NAMALWA (cell line): ENCODE measurements around the gene CSNK1E.

Source experiments
- DNase-seq: peaks from one replicate; pipeline ENCODE4 v3.0.0-alpha.2; 2015; ENCODE audit warnings: low spot score

Gene CSNK1E

DNA sequence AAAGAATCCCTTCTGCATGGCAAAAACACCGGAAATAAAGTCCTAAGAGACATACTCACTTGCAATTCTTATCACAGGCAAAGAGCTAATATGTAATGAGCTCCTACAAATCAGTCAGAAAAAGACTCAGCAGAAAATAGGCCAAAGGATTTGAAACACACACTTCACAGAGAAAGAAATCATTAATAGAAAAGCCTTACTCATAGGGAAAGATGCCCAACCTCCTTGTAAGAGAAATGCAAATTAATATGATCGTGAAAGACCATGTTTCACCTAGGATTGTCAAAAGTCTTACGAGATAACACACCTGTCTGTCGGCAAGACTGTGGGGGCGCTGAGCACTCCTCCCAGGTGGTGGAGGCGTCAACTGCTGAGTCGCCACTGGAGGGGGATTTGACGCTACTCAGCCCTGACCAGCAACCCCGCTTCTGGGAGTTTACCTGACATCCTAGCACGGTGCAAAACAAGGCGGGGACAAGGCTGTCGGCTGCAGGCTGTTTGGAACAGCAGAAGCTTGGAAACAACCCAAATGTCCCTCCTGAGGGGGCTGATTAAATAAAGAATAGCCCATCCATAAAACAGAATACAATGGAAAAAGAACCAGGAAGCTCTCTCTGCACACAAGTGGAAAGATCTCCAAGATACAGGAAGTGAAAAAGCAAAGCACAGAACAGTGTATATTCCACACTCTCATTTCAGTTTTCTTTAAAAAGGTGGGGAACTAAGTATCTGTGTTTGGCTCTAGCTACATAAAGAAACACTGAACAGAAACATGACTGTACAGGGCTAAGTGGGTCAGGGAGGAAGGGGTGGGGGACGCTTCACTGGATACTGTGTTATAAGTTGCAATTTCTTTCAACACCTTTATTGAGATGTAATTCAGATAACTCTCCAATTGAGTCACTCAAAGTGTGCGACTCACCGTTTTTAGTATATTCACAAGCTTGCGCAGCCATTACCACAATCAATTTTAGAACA lies 11.5 kb downstream of the CSNK1E start:
- DNase-seq, result peak; percentile 42

- no peak for DNase-seq
These were observed 12.7 kb downstream of the CSNK1E start for GRCh38 chr22:38304526-38304925.

DNA sequence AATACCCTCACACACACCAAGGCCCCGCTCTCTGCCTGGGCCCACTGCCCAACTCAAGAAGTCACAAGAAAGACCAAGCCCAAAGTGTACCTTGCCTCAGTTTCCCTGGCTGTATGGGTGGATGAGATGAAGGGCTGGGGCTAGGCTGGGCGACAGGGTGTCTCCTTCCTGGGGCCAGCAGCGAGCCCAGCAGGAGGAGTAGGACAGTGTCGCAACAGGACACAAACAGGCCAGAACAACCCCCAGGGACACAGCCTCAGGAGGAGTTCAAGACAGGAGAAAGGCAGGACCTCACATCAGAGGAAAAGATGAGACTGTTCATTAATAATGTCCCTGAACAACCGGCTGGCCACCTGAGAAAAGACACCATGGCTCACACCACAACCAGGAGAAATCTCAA lies 13.3 kb downstream of the CSNK1E start:
- DNase-seq, result no peak

DNA sequence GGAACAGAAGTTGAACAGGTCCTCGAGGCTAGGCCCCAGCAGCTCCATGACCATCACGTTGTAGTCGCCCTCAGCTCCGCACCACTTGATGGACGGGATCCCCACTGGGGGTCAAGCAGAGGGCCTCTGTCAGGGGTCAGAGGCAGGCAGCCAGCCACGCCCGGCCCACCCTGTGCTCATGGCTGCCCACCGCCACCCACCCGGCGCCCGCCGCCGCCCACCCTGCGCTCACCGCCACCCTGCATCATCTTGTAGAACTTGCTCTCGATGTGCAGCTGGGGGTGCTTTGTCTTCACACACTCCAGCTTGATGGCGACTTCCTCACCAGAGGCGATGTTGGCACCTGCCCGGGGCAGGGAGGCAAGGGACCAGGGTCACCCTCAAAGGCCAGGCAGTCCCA lies 14.3 kb downstream of the CSNK1E start:
- DNase-seq, result no peak

GRCh38 chr22:38300946-38301345 lies 16.3 kb downstream of the CSNK1E start:
- DNase-seq, result no peak

GRCh38 chr22:38300197-38300945 lies 16.9 kb downstream of the CSNK1E start:
- DNase-seq, result no peak

DNA sequence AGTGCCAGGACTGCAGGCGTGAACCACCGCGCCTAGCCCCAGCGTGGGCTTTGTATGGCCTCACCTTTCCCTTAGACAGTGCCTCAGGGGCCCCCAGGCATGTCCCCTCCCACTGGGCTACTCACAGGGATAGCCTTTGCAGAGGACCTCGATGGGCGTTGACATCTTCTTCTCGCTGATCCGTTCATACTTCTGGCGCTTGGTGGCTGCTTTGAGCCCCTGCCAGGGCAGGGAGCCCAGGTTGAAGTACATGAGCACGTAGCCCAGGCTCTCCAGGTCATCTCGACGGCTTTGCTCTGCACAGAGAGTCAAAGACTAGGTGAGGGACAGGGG lies 17.5 kb downstream of the CSNK1E start:
- no peak for DNase-seq

- DNase-seq, result peak; percentile 30
These were observed 18.8 kb downstream of the CSNK1E start for GRCh38 chr22:38298312-38299005.

- DNase-seq, result no peak
These were observed 20.9 kb downstream of the CSNK1E start for GRCh38 chr22:38296372-38296771.

- DNase-seq, result no peak
These were observed 21.4 kb downstream of the CSNK1E start for GRCh38 chr22:38295863-38296262.

DNA sequence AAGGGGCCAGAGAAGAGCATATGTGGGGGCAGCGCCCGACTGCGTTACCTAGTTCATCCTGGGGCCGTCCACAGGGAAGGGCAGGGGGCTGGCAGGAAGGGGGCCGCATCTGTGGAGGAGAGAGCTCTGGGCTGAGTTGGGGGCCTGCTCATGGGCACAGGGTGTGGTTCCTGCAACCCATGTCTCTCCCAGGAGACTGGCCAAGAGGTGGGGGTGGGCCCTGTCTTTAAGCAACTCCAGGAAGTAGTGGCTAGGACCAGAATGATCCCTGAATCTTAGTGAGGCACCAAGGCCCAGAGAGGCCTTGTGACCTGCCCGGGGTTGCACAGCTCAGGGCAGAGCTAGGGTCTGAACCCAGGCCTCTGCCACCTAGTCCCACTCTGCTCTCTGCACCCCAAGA lies 21.9 kb downstream of the CSNK1E start:
- no peak for DNase-seq

- DNase-seq, result no peak
These were observed 23.0 kb downstream of the CSNK1E start for GRCh38 chr22:38294193-38294592.

DNA sequence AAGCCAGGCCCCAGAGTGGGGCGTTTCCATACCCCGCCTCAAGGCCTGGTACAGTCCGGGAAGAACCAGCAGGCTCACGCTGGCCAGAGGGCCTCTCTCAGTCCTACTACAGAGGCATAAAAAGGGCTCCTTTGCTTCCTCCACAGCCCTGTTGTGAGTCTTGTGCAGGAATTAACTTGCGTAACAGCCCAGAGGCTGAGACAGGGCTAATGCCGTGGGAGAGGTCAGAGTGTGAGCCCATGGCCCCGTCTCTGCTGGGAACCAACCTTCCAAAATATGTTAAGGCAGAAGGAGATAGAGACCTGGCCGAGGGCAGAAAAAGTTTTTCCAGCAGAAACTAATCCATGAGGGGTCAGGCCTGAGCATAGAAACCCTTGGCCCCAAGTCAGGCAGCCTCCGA lies 24.5 kb downstream of the CSNK1E start:
- no peak for DNase-seq

DNA sequence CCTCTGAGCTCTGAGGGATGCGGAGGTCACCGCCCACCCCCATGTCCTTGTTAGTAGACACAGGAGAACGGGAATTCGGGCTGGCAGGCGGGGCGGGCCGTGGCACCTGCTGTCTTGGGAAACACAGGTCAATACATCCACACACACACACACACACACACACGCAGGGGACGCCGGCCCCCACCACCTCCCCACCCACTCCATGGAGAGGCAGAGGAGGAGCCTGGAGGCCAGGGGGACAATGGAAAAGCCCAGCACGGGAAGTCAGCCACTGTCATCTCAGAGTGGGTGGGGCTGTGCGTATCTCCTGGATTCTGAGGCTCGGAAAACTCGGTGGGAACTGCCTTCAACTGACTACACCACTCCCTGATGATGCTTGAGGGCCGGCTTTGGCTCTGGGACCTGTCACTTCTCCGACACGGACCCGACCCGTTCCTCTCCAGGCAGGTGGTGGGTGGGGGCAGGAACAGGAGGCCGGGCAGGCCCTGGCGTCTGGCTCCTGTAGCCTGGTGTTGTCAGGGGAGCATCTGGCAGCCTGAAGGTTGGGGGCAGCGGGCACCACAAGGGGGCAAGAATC lies 25.9 kb downstream of the CSNK1E start:
- no peak for DNase-seq

GRCh38 chr22:38290347-38290746 lies 26.9 kb downstream of the CSNK1E start:
- DNase-seq, result no peak

- DNase-seq, result no peak
These were observed 27.6 kb downstream of the CSNK1E start for GRCh38 chr22:38289583-38290082.

- DNase-seq, result no peak
These were observed 30.1 kb downstream of the CSNK1E start for GRCh38 chr22:38286915-38287669.

- no peak for DNase-seq
These were observed 32.2 kb downstream of the CSNK1E start for GRCh38 chr22:38285018-38285417.

- DNase-seq, result no peak
These were observed 33.2 kb downstream of the CSNK1E start for GRCh38 chr22:38284042-38284402.

GRCh38 chr22:38282397-38282796 lies 34.8 kb downstream of the CSNK1E start:
- DNase-seq, result no peak

GRCh38 chr22:38276166-38276565 lies 41.1 kb downstream of the CSNK1E start:
- DNase-seq, result peak; percentile 30
